Common myeloid progenitor, CD34-positive (primary cell): ENCODE measurements around the gene HOXC11. TPM values are rescaled to one million over a fixed set of nuclear protein-coding genes. Genes with fewer than 3 reads are reported as not detected.

Source experiments
- CTCF ChIA-PET: fragments of 350-600 bp; sonication (Branson Sonifier 250); formaldehyde crosslinking; loops from one replicate; lab custom pipeline; 2021; ENCODE audit warnings: antibody characterized with exemption; lab: Charles Lee
- POLR2A ChIA-PET: fragments of 350-600 bp; sonication (Branson Sonifier 250); formaldehyde crosslinking; loops from one replicate; lab custom pipeline; 2021; ENCODE audit warnings: antibody characterized with exemption; lab: Charles Lee
- DNase-seq, 3 donors: peaks; one replicate each; pipeline versions ENCODE4 v3.0.0 to v3.0.0-alpha.2; 2013
- H3K27ac ChIP-seq, 2 experiments: 1 replicate in 1 of 2; 2 replicates in 1 of 2; pipeline ENCODE4 v1.7.0; 2013; ENCODE audit warnings: inconsistent platforms in 2 of 2, low read length in 2 of 2, mild to moderate bottlenecking in 2 of 2, low read depth in 1 of 2, moderate library complexity in 1 of 2; ENCODE audit not compliant: severe bottlenecking in 2 of 2, insufficient read depth in 1 of 2, poor library complexity in 1 of 2
- H3K27me3 ChIP-seq, 5 experiments: replicated peaks in 2 of 5; 1 replicate in 3 of 5; 2 replicates in 2 of 5; pipeline versions ENCODE4 v1.6.1 to v1.7.0; 2013; ENCODE audit warnings: low read length in 4 of 5, mild to moderate bottlenecking in 2 of 5, moderate library complexity in 2 of 5, inconsistent platforms in 1 of 5; ENCODE audit not compliant: insufficient read depth in 5 of 5, control insufficient read depth in 4 of 5
- H3K36me3 ChIP-seq, 4 experiments: 1 replicate in 2 of 4; 2 replicates in 2 of 4; pipeline versions ENCODE4 v1.6.1 to v1.7.0; 2013; ENCODE audit warnings: low read length in 3 of 4, control low read depth in 1 of 4, mild to moderate bottlenecking in 1 of 4; ENCODE audit not compliant: control insufficient read depth in 4 of 4, insufficient read depth in 4 of 4
- H3K4me1 ChIP-seq, 4 experiments: 1 replicate in 3 of 4; 2 replicates in 1 of 4; pipeline versions ENCODE4 v1.6.1 to v1.7.1; 2013; ENCODE audit warnings: low read length in 3 of 4, mild to moderate bottlenecking in 3 of 4, control low read depth in 1 of 4, inconsistent platforms in 1 of 4, moderate library complexity in 1 of 4; ENCODE audit not compliant: control insufficient read depth in 4 of 4, insufficient read depth in 4 of 4; ENCODE audit errors: control extremely low read depth in 1 of 4
- H3K4me3 ChIP-seq, 7 experiments: 1 replicate in 4 of 7; 2 replicates in 3 of 7; pipeline versions ENCODE4 v1.5.1 to v1.7.0; 2013; ENCODE audit warnings: mild to moderate bottlenecking in 7 of 7, low read length in 6 of 7, moderate library complexity in 6 of 7, inconsistent platforms in 2 of 7, low read depth in 2 of 7, control low read depth in 1 of 7; ENCODE audit not compliant: insufficient read depth in 4 of 7, control insufficient read depth in 1 of 7; ENCODE audit errors: extremely low read depth in 1 of 7
- H3K9me3 ChIP-seq, 5 experiments: 1 replicate in 4 of 5; 2 replicates in 1 of 5; pipeline versions ENCODE4 v1.6.1 to v1.7.1; 2013; ENCODE audit warnings: low read length in 4 of 5, mild to moderate bottlenecking in 2 of 5, inconsistent platforms in 1 of 5, low read depth in 1 of 5, moderate library complexity in 1 of 5; ENCODE audit not compliant: control insufficient read depth in 4 of 5, insufficient read depth in 2 of 5; ENCODE audit errors: control extremely low read depth in 1 of 5
- WGBS: methylation state at CpG from one replicate; pipeline ENCODE4 v1.1.5; 2013; ENCODE audit not compliant: insufficient coverage; 5-methylcytosine and 5-hydroxymethylcytosine counted together
- polyA plus RNA-seq: library from polyadenylated mRNA; unstranded; fragments of 120-200 nt; gene quantifications from one replicate; pipeline ENCODE4 v1.2.1, GENCODE V29; 2013

Gene HOXC11
- polyA plus RNA-seq: not detected

- CTCF ChIA-PET: interaction anchor here (0.7 to 1.0 kb wide), 2 partner anchors 213 to 243 kb away, joined by 3 read pairs; no protein-coding TSS in a partner anchor
- H3K36me3 ChIP-seq: no peaks in the 10 kb centered on the region
- peaks cover 0 to 10% (median 4%) of the 10 kb centered on the region in 4 experiments for H3K4me1 ChIP-seq
- 6% methylated on average over 16 of the region's 21 CpGs for WGBS
- POLR2A ChIA-PET: interaction anchor here (0.8 kb wide), 1 partner anchor 1787 kb away, joined by 4 read pairs; no protein-coding TSS in a partner anchor
- peaks cover 0 to 17% (median 3%) of the 10 kb centered on the region in 5 experiments for H3K9me3 ChIP-seq
- no peak for DNase-seq
- peaks cover 22 to 100% (median 75%) of the 10 kb centered on the region in 5 experiments for H3K27me3 ChIP-seq
- H3K4me3 ChIP-seq: no peak within 1 kb of the TSS
- no peak within 1 kb of the TSS for H3K27ac ChIP-seq
These were observed at the start of gene HOXC11 for GRCh38 chr12:53972722-53973235. TSS of gene HOXC11 (plus strand) at chr12:53973126. CDS start at chr12:53973242, 116 bp downstream.

GRCh38 chr12:53924521-53925405 lies 48.2 kb upstream of the HOXC11 start:
- ChIA-PET POLR2A (no interaction called here), CTCF (interaction anchor here (1.9 kb wide), 1 partner anchor 28 kb away, joined by 5 read pairs; no protein-coding TSS in a partner anchor)
- 45% methylated on average over 1 of the region's 2 CpGs for WGBS
- H3K27ac ChIP-seq: no peak overlapping the region
- H3K27me3 ChIP-seq: peaks cover 44 to 100% (median 76%) of the 10 kb centered on the region in 5 experiments
- H3K9me3 ChIP-seq: peaks cover 0 to 6% (median 4%) of the 10 kb centered on the region in 5 experiments
- H3K4me3 ChIP-seq: no peak overlapping the region
- H3K36me3 ChIP-seq: no peaks in the 10 kb centered on the region
- no peak for DNase-seq
- H3K4me1 ChIP-seq: peaks cover 0 to 6% (median 0%) of the 10 kb centered on the region in 4 experiments

- Histone ChIP-seq H3K36me3 (no peaks in the 10 kb centered on the region), H3K4me3 (no peak overlapping the region), H3K9me3 (peaks cover 3 to 10% (median 4%) of the 10 kb centered on the region in 5 experiments), H3K27ac (no peak overlapping the region), H3K4me1 (peaks cover 0 to 6% (median 0%) of the 10 kb centered on the region in 4 experiments), H3K27me3 (peaks cover 52 to 100% (median 71%) of the 10 kb centered on the region in 5 experiments)
- ChIA-PET CTCF (interaction anchor here (0.6 to 1.3 kb wide), 3 partner anchors 8 to 297 kb away, joined by 3 to 4 read pairs (median 3); no protein-coding TSS in a partner anchor), POLR2A (no interaction called here)
- WGBS: 4% methylated on average over 37 of the region's 45 CpGs
- no peak for DNase-seq
These were observed 45.5 kb upstream of the HOXC11 start for GRCh38 chr12:53927220-53928029.

- no peak overlapping the region for H3K4me3 ChIP-seq
- 8% methylated on average over 15 of the region's 31 CpGs for WGBS
- DNase-seq: no peak
- POLR2A ChIA-PET: no interaction called here
- no peak overlapping the region for H3K27ac ChIP-seq
- H3K27me3 ChIP-seq: peaks cover 52 to 100% (median 71%) of the 10 kb centered on the region in 5 experiments
- H3K36me3 ChIP-seq: no peaks in the 10 kb centered on the region
- CTCF ChIA-PET: interaction anchor here (0.6 to 1.3 kb wide), 4 partner anchors 13 to 296 kb away, joined by 3 to 5 read pairs (median 4); no protein-coding TSS in a partner anchor
- H3K9me3 ChIP-seq: peaks cover 3 to 10% (median 4%) of the 10 kb centered on the region in 5 experiments
- peaks cover 0 to 6% (median 0%) of the 10 kb centered on the region in 4 experiments for H3K4me1 ChIP-seq
These were observed 44.7 kb upstream of the HOXC11 start for GRCh38 chr12:53928054-53928835.

GRCh38 chr12:53929527-53929926 lies 43.4 kb upstream of the HOXC11 start:
- no peak overlapping the region for H3K4me3 ChIP-seq
- WGBS: 4% methylated on average over 3 of the region's 4 CpGs
- peaks cover 46 to 100% (median 69%) of the 10 kb centered on the region in 5 experiments for H3K27me3 ChIP-seq
- ChIA-PET POLR2A (interaction anchor here (0.6 kb wide), 1 partner anchor 153 kb away, joined by 4 read pairs; no protein-coding TSS in a partner anchor), CTCF (interaction anchor here (1.1 kb wide), 1 partner anchor 30 kb away, joined by 3 read pairs; no protein-coding TSS in a partner anchor)
- peaks cover 3 to 10% (median 4%) of the 10 kb centered on the region in 5 experiments for H3K9me3 ChIP-seq
- no peak overlapping the region for H3K27ac ChIP-seq
- H3K4me1 ChIP-seq: peaks cover 0 to 6% (median 0%) of the 10 kb centered on the region in 4 experiments
- no peaks in the 10 kb centered on the region for H3K36me3 ChIP-seq
- no peak for DNase-seq
